Heart left ventricle (tissue), 16 donors: ENCODE data around the gene SPNS3. TPM values are rescaled to one million over a fixed set of nuclear protein-coding genes. Genes with fewer than 3 reads are reported as not detected.

Source experiments
- ATAC-seq, 4 donors: fragments of 200-7000 bp; cut with Tn5 transposase; one replicate each; pipeline ENCODE4 v1.9.1; 2020 to 2022; ENCODE audit warnings: moderate library complexity in 4 of 4, mild to moderate bottlenecking in 3 of 4, moderate number of reproducible peaks in 1 of 4
- DNase-seq, 5 donors: peaks; one replicate each; pipeline ENCODE4 v3.0.0-alpha.2; 2020
- H3K27ac ChIP-seq, 12 donors: fragments of 200-600 bp; sonication (generic) in 4 of 12; one replicate each; pipeline versions ENCODE4 v1.5.0 to v1.8.0; 2016 to 2022; ENCODE audit warnings: mild to moderate bottlenecking in 2 of 12
- H3K27me3 ChIP-seq, 9 donors: fragments of 200-600 bp; sonication (generic) in 2 of 9; one replicate each; pipeline versions ENCODE4 v1.5.1 to v1.8.0; 2016 to 2022; ENCODE audit warnings: mild to moderate bottlenecking in 3 of 9
- H3K36me3 ChIP-seq, 9 donors: fragments of 200-600 bp; sonication (generic) in 2 of 9; one replicate each; pipeline versions ENCODE4 v1.5.0 to v1.8.0; 2018 to 2022; ENCODE audit warnings: mild to moderate bottlenecking in 2 of 9
- H3K4me1 ChIP-seq, 12 donors: fragments of 200-600 bp; sonication (generic) in 4 of 12; one replicate each; pipeline versions ENCODE4 v1.5.0 to v1.8.0; 2016 to 2022; ENCODE audit warnings: mild to moderate bottlenecking in 3 of 12
- H3K4me3 ChIP-seq, 12 donors: fragments of 200-600 bp; sonication (generic) in 4 of 12; one replicate each; pipeline versions ENCODE4 v1.5.0 to v1.8.0; 2017 to 2022; ENCODE audit warnings: mild to moderate bottlenecking in 9 of 12, moderate library complexity in 4 of 12
- H3K9me3 ChIP-seq, 12 donors: fragments of 200-600 bp; sonication (generic) in 4 of 12; one replicate each; pipeline versions ENCODE4 v1.5.0 to v1.8.0; 2016 to 2022; ENCODE audit warnings: mild to moderate bottlenecking in 1 of 12
- CTCF ChIP-seq, 12 donors: fragments of 200-600 bp; sonication (generic) in 4 of 12; IDR thresholded peaks; one replicate each; pipeline versions ENCODE4 v1.5.0 to v1.8.0; 2018 to 2022; ENCODE audit warnings: antibody characterized with exemption in 12 of 12, mild to moderate bottlenecking in 5 of 12
- POLR2A ChIP-seq, 2 donors: fragments of 450-650 bp; IDR thresholded peaks; one replicate each; pipeline ENCODE4 v1.6.1; 2017; ENCODE audit warnings: antibody characterized with exemption in 2 of 2, mild to moderate bottlenecking in 2 of 2, moderate library complexity in 2 of 2
- WGBS, 4 donors: extraction: QIAGEN DNeasy Blood & Tissue Kit in 2 of 4; methylation state at CpG; one replicate each; pipeline versions ENCODE4 v1.1.5 to v1.1.7; 2013 to 2018; 5-methylcytosine and 5-hydroxymethylcytosine counted together
- intact Hi-C, 10 donors: fragments of 100-400 bp; cut with DNase I; formaldehyde crosslinking; loops; one replicate each; pipeline versions ENCODE4 v1.11.1 to v1.14.2; 2022
- polyA plus RNA-seq, 2 donors: library from polyadenylated mRNA; stranded (reverse); fragments of 200-250 nt; gene quantifications; one replicate each; pipeline ENCODE4 v1.2.3, GENCODE V29; 2013
- total RNA-seq, 9 donors: library from RNA; depleted of rRNA in 2 of 9; stranded (reverse); fragments of >200 nt in 2 of 9; fragmentation: NEBNext Ultra II Directional in 3 of 9; extraction: Animal tissue kit (Norgen Biotek cat#: 25700) in 3 of 9; gene quantifications; one replicate each; pipeline versions ENCODE4 v1.1.0 to v1.2.4, GENCODE V29; 2016 to 2023
- donor health status: ischemic (EF 13 %, LVEDD 7.1; RV severe dilation, severe dysfunction).
- donor health status: healthy with polysubstance abuse.
- donor health status: DM: no; HTN: yes; CAD: no.
- donor health status: DM: no; HTN: no; CAD: no.
- donor health status: ischemic (EF 25% LVEDD 6.9; RV normal size, moderate dysfunction).
- donor health status: ischemic (EF 25% LVEDD 5.7; RV mildly dilated, moderate dysfunction).
- donor health status: healthy.
- donor health status: DM: yes; HTN: yes; CAD: no.
- donor health status: ischemic (EF 35%, LVEDD 5.7; RV mildly dilated, moderate dysfunction).
- donor health status: nonischemic (EF 11% LVEDD 7.7; RV severe dilation, severe dysfunction).
- donor health status: DM: yes; HTN: yes; CAD: no.
- donor health status: PGD.
- donor health status: ischemic (EF 29% LVEDD 5.4; RV normal size, mild dysfunction).
- donor health status: nonischemic (EF 23%, LVEDD 6.1; RV moderate dilation, normal function).

Gene SPNS3
- total and polyA plus RNA-seq, 11 donors: 0.23 to 1.9 (median 1.1) TPM; not detected in 3

GRCh38 chr17:4506175-4506813 is 72.6 kb downstream of the SPNS3 start:
- 56 to 77% (median 63%) methylated on average over 10 to 13 of the region's 13 CpGs for WGBS, 4 donors
- Histone ChIP-seq H3K9me3 (no peaks in the 10 kb centered on the region), H3K36me3 (no peaks in the 10 kb centered on the region), H3K27me3 (peaks cover 0 to 4% (median 0%) of the 10 kb centered on the region in 9 donors), H3K4me1 (peaks cover 5 to 94% (median 57%) of the 10 kb centered on the region in 12 donors), H3K27ac (peak overlapping the region in 5 of 12 donors; percentile 10 to 66 (median 39)), H3K4me3 (no peak overlapping the region)
- no peak for DNase-seq
- ATAC-seq: no peak
- intact Hi-C loops: loop anchor here in 3 of 10 donors (10.0 kb wide), 1 partner anchor 81 kb away; no protein-coding TSS in a partner anchor
- no peak for TF ChIP-seq CTCF (IDR thresholded peaks at IDR 0.05)
- TF ChIP-seq POLR2A (IDR thresholded peaks at IDR 0.05): no peak

GRCh38 chr17:4506892-4507291 is 73.2 kb downstream of the SPNS3 start:
- peak in 1 of 5 donors; percentile 79 for DNase-seq
- peak; percentile 35 to 64 (median 57) for ATAC-seq
- Histone ChIP-seq H3K4me1 (peaks cover 5 to 94% (median 61%) of the 10 kb centered on the region in 12 donors), H3K27ac (peak overlapping the region in 4 of 12 donors; percentile 8 to 41 (median 31)), H3K27me3 (no peaks in the 10 kb centered on the region), H3K4me3 (no peak overlapping the region), H3K36me3 (no peaks in the 10 kb centered on the region), H3K9me3 (no peaks in the 10 kb centered on the region)
- intact Hi-C loops: loop anchor here in 3 of 10 donors (10.0 kb wide), 1 partner anchor 82 kb away; no protein-coding TSS in a partner anchor
- 52 to 78% (median 73%) methylated on average over 7 to 8 of the region's 8 CpGs for WGBS, 4 donors
- no peak for TF ChIP-seq POLR2A (IDR thresholded peaks at IDR 0.05)

- no peak for TF ChIP-seq POLR2A (IDR thresholded peaks at IDR 0.05)
- TF ChIP-seq CTCF (IDR thresholded peaks at IDR 0.05): no peak
- no peaks in the 10 kb centered on the region for H3K27me3 ChIP-seq
- DNase-seq (no peak), ATAC-seq (no peak)
- H3K9me3 ChIP-seq: no peaks in the 10 kb centered on the region
- H3K36me3 ChIP-seq: no peaks in the 10 kb centered on the region
- intact Hi-C loops: loop anchor here in 3 of 10 donors (10.0 kb wide), 1 partner anchor 83 kb away; no protein-coding TSS in a partner anchor
- WGBS, 4 donors: 79 to 81% (median 80%) methylated on average over 8 of the region's 8 CpGs
- H3K27ac ChIP-seq: peak overlapping the region in 8 of 12 donors; percentile 5 to 86 (median 64)
- H3K4me1 ChIP-seq: peaks cover 5 to 95% (median 60%) of the 10 kb centered on the region in 12 donors
- no peak overlapping the region for H3K4me3 ChIP-seq
Observed at GRCh38 chr17:4507361-4508111, 73.8 kb downstream of the SPNS3 start.

GRCh38 chr17:4508207-4508606 is 74.5 kb downstream of the SPNS3 start:
- H3K27ac ChIP-seq: peak overlapping the region in 8 of 12 donors; percentile 4 to 86 (median 64)
- 88 to 100% (median 90%) methylated on average over 2 to 3 of the region's 3 CpGs for WGBS, 4 donors
- intact Hi-C loops: loop anchor here in 3 of 10 donors (10.0 kb wide), 1 partner anchor 83 kb away; no protein-coding TSS in a partner anchor
- H3K27me3 ChIP-seq: no peaks in the 10 kb centered on the region
- H3K4me1 ChIP-seq: peaks cover 5 to 95% (median 58%) of the 10 kb centered on the region in 12 donors
- H3K4me3 ChIP-seq: no peak overlapping the region
- no peaks in the 10 kb centered on the region for H3K9me3 ChIP-seq
- no peaks in the 10 kb centered on the region for H3K36me3 ChIP-seq
- DNase-seq (no peak), ATAC-seq (no peak)
- TF ChIP-seq POLR2A (IDR thresholded peaks at IDR 0.05): no peak
- no peak for TF ChIP-seq CTCF (IDR thresholded peaks at IDR 0.05)
